BLaER1 (cell line): ENCODE measurements around the gene NFATC1.
A peak's percentile ranks its signal among the peaks of the same experiment; 100 is the strongest.

Experiments used
- H3K27ac ChIP-seq: shearing (Covaris generic); formaldehyde crosslinking; 2 replicates; pipeline ENCODE4 v1.8.1; 2022
- H3K27me3 ChIP-seq: shearing (Covaris generic); formaldehyde crosslinking; 2 replicates; pipeline ENCODE4 v1.8.1; 2022
- H3K36me3 ChIP-seq: shearing (Covaris generic); formaldehyde crosslinking; 2 replicates; pipeline ENCODE4 v1.8.1; 2022
- H3K4me1 ChIP-seq: shearing (Covaris generic); formaldehyde crosslinking; 2 replicates; pipeline ENCODE4 v1.8.1; 2022
- H3K4me2 ChIP-seq: shearing (Covaris generic); formaldehyde crosslinking; 2 replicates; pipeline ENCODE4 v1.8.1; 2022
- H3K4me3 ChIP-seq: shearing (Covaris generic); formaldehyde crosslinking; 2 replicates; pipeline ENCODE4 v1.8.1; 2022
- H3K9ac ChIP-seq: shearing (Covaris generic); formaldehyde crosslinking; 2 replicates; pipeline ENCODE4 v1.8.1; 2022
- H3K9me3 ChIP-seq: shearing (Covaris generic); formaldehyde crosslinking; 2 replicates; pipeline ENCODE4 v1.8.1; 2022
- H4K20me1 ChIP-seq: shearing (Covaris generic); formaldehyde crosslinking; 2 replicates; pipeline ENCODE4 v1.8.1; 2022
- Cebpa-rat ChIP-seq: shearing (Covaris generic); IDR thresholded peaks from 2 replicates; pipeline ENCODE4 v1.8.1; 2022

The NFATC1 gene

GRCh38 chr18:79542876-79543750, 147.4 kb downstream of the NFATC1 start:
- H3K27me3 ChIP-seq = peaks cover 28% of the 10 kb centered on the region
- no peak overlapping the region for H3K4me3 ChIP-seq
- H3K4me1 ChIP-seq = peaks cover 16% of the 10 kb centered on the region
- no peak overlapping the region for H3K4me2 ChIP-seq
- no peak for TF ChIP-seq Cebpa-rat
- H3K9me3 ChIP-seq = peaks cover 4% of the 10 kb centered on the region
- H4K20me1 ChIP-seq = no peaks in the 10 kb centered on the region
- no peak overlapping the region for H3K27ac ChIP-seq
- no peaks in the 10 kb centered on the region for H3K36me3 ChIP-seq
- no peak overlapping the region for H3K9ac ChIP-seq

DNA sequence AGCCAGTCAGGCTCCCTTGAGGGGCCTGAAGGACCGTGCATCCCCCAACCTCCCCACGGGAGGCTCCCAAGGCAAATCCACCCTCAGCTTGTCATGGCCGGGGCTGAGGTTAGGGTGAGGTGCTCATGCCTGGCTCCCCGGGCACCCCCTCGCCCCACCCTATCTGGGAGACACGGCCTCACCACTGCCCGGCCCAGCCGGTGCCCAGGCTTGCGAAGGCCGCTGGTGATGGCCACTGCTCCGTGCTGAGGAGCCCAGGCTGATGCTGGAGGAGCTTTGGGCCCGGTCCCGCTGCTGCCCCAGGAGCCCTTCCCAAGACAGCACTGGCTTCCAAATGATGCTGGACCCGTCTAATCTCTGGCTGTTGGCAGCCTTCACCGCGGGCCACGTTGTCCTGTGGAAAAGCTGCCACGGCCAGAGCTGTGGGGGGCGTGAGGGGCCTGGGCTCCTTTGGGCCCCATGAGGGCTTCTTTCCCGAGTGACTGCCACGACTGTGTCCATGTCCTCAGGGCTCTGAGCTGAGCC, 148.2 kb downstream of the NFATC1 start:
- Histone ChIP-seq H3K36me3 (no peaks in the 10 kb centered on the region), H3K27me3 (peaks cover 36% of the 10 kb centered on the region), H3K9me3 (peaks cover 8% of the 10 kb centered on the region; the same call in 1 of the 2 replicates), H3K27ac (no peak overlapping the region), H3K9ac (no peak overlapping the region), H3K4me2 (no peak overlapping the region), H4K20me1 (no peaks in the 10 kb centered on the region), H3K4me1 (peaks cover 24% of the 10 kb centered on the region), H3K4me3 (no peak overlapping the region)
- TF ChIP-seq Cebpa-rat = no peak

DNA sequence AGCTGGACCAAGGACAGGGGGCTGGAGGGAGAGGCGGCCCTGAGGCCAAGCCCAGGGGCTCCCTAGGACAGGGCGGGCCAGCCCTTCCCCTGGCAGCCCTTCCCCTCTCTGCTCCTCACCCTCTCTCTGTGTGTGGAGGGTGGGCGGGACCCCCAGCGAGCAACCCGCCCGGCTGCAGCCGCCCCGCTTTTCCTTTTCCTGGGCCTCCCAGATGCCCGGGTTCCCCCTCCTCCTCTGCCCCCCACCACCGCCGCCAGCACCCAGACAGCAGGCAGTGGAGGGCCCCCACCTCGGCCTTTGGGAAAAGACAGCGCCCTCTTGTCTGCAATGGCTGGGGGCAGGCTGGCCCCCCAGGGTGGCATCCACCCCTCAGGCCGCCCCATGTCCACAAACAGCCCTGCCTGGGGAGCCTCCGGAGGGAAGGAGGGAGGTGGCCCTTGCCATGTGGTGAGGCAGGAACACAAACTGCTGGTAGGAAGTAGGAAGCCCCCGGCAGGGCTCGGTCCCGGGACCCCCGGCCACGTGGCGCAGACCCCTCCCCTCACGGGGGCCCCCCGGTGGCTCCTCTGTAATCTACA, 148.7 kb downstream of the NFATC1 start:
- Histone ChIP-seq H3K9me3 (peaks cover 8% of the 10 kb centered on the region; the same call in 1 of the 2 replicates), H3K4me1 (peaks cover 30% of the 10 kb centered on the region), H4K20me1 (no peaks in the 10 kb centered on the region), H3K36me3 (no peaks in the 10 kb centered on the region), H3K27me3 (peaks cover 41% of the 10 kb centered on the region), H3K27ac (no peak overlapping the region), H3K9ac (no peak overlapping the region), H3K4me2 (no peak overlapping the region), H3K4me3 (no peak overlapping the region)
- TF ChIP-seq Cebpa-rat = no peak

GRCh38 chr18:79545255-79545654, 149.5 kb downstream of the NFATC1 start:
- Histone ChIP-seq H3K4me1 (peaks cover 34% of the 10 kb centered on the region), H3K27me3 (peaks cover 44% of the 10 kb centered on the region), H3K4me2 (no peak overlapping the region), H3K27ac (no peak overlapping the region), H4K20me1 (no peaks in the 10 kb centered on the region), H3K36me3 (no peaks in the 10 kb centered on the region), H3K4me3 (no peak overlapping the region), H3K9ac (no peak overlapping the region), H3K9me3 (peaks cover 8% of the 10 kb centered on the region; the same call in 1 of the 2 replicates)
- TF ChIP-seq Cebpa-rat = no peak

DNA sequence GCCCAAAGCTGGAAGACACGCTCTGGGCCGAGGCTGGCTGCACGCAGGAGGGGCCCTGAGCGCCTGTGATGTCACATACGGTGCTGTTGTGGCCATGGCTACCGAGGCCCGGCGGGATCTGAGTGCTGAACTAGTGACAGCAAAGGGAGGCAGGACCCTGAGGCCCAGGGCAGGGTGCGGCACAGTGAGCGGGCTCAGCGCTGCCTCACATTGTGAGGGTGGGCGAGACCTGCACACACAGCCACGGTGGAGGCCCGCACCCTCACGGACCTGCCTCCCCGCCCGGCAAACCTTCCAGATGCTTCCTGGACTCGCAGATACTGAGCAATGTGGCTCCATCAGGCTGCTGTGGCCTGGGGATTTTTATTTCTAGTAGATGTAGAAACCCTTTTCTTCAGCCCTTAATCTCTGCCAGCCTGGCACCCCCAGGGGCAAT, 150.0 kb downstream of the NFATC1 start:
- Histone ChIP-seq H3K9ac (no peak overlapping the region), H3K4me3 (no peak overlapping the region)
- TF ChIP-seq Cebpa-rat = no peak

GRCh38 chr18:79546781-79547272, 151.1 kb downstream of the NFATC1 start:
- H3K27me3 ChIP-seq = peaks cover 44% of the 10 kb centered on the region
- TF ChIP-seq Cebpa-rat = no peak
- H3K36me3 ChIP-seq = no peaks in the 10 kb centered on the region
- H3K9me3 ChIP-seq = peaks cover 8% of the 10 kb centered on the region; the same call in 1 of the 2 replicates
- no peak overlapping the region for H3K27ac ChIP-seq
- no peaks in the 10 kb centered on the region for H4K20me1 ChIP-seq
- H3K4me1 ChIP-seq = peaks cover 34% of the 10 kb centered on the region
- H3K9ac ChIP-seq = no peak overlapping the region
- no peak overlapping the region for H3K4me3 ChIP-seq
- H3K4me2 ChIP-seq = peak overlapping the region; percentile 71

More for the DNA sequence above, 150.0 kb downstream of the NFATC1 start:
- Histone ChIP-seq H3K36me3 (no peaks in the 10 kb centered on the region), H3K4me1 (peaks cover 34% of the 10 kb centered on the region), H3K9me3 (peaks cover 8% of the 10 kb centered on the region; the same call in 1 of the 2 replicates), H4K20me1 (no peaks in the 10 kb centered on the region), H3K27me3 (peaks cover 44% of the 10 kb centered on the region), H3K27ac (no peak overlapping the region), H3K4me2 (peak overlapping the region; percentile 12; the same call in 1 of the 2 replicates)

DNA sequence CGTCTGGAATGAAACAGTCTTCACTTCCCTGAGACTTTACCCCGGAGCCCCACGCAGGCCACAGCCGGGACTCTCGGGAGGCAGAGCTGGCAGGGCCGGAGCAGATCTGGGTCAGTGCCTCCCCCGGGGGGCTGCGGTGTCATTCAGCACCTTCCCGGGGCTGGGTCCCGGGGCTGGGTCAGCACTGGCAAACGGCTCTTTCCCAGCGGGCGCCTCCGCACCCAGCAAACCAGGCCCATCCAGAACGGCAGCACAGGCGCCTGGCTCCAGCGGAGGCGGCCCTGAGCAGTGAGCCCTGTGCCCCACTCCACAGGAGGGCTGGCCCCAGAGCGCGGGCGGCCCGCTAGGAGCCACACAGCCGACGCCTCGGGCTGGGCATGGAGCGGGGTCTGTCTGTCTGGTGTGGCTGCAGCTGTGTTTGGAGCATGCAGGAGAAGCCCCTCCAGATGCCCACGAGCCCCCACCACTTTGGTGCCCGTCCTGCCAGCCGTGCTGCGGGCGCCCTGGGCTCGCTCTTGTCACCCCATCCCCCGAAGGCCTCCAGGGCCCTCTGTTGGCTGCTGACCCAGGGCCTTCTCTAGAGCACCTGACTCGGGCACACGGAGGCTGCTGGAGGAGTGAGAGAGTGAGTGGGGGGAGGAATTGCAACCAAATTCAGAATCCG, 151.8 kb downstream of the NFATC1 start:
- peaks cover 41% of the 10 kb centered on the region for H3K4me1 ChIP-seq
- peak overlapping the region; percentile 71 for H3K4me2 ChIP-seq
- H3K9ac ChIP-seq = no peak overlapping the region
- peaks cover 8% of the 10 kb centered on the region; the same call in 1 of the 2 replicates for H3K9me3 ChIP-seq
- peaks cover 50% of the 10 kb centered on the region for H3K27me3 ChIP-seq
- no peaks in the 10 kb centered on the region for H3K36me3 ChIP-seq
- H4K20me1 ChIP-seq = 0 out of 2 replicates have a peak, but pooled peaks cover 5% of the 10 kb centered on the region
- TF ChIP-seq Cebpa-rat = no peak
- H3K4me3 ChIP-seq = no peak overlapping the region
- H3K27ac ChIP-seq = no peak overlapping the region

DNA sequence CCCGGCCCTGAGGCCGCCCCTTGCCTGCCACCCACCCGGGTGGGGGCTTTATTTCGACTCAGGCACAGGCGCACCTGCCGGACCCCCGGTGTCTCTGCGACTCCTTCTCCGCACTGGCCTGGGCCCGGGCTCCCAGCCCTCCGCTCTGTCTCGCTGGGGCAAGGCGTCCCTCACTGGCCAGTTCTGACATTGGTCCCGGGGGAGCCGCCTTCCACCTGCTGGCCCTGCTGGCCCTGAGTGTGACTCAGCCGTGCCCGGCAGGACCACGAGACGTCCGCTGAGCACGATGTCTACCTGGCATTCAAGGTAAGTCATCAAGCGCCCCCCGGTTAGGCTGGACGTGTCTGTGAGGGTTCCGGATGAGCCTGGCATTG, 152.3 kb downstream of the NFATC1 start:
- TF ChIP-seq Cebpa-rat = no peak
- Histone ChIP-seq H3K4me1 (peaks cover 46% of the 10 kb centered on the region), H3K4me2 (peak overlapping the region; percentile 71), H3K9me3 (peaks cover 8% of the 10 kb centered on the region; the same call in 1 of the 2 replicates), H3K4me3 (no peak overlapping the region), H3K27ac (no peak overlapping the region), H3K9ac (no peak overlapping the region), H3K27me3 (peaks cover 56% of the 10 kb centered on the region), H4K20me1 (0 out of 2 replicates have a peak, but pooled peaks cover 9% of the 10 kb centered on the region), H3K36me3 (no peaks in the 10 kb centered on the region)

- H3K4me1 ChIP-seq = peaks cover 52% of the 10 kb centered on the region
- H3K36me3 ChIP-seq = no peaks in the 10 kb centered on the region
- peaks cover 61% of the 10 kb centered on the region for H3K27me3 ChIP-seq
- peaks cover 8% of the 10 kb centered on the region; the same call in 1 of the 2 replicates for H3K9me3 ChIP-seq
- H3K27ac ChIP-seq = no peak overlapping the region
- H4K20me1 ChIP-seq = 0 out of 2 replicates have a peak, but pooled peaks cover 9% of the 10 kb centered on the region
- H3K4me2 ChIP-seq = peak overlapping the region; percentile 71
- H3K9ac ChIP-seq = no peak overlapping the region
- no peak for TF ChIP-seq Cebpa-rat
- H3K4me3 ChIP-seq = no peak overlapping the region
Measured at GRCh38 chr18:79548621-79548985, 152.9 kb downstream of the NFATC1 start.
